ENCODE data around the gene ZNF638.

The ZNF638 gene

GRCh38 chr2:71473346-71474031, 141.9 kb downstream of the ZNF638 start:
- DNase-seq (ENCODE audit: low read depth), result no peak

- no peak for DNase-seq (ENCODE audit: low read depth)
Measured at GRCh38 chr2:71474116-71474743, 142.6 kb downstream of the ZNF638 start.

DNA sequence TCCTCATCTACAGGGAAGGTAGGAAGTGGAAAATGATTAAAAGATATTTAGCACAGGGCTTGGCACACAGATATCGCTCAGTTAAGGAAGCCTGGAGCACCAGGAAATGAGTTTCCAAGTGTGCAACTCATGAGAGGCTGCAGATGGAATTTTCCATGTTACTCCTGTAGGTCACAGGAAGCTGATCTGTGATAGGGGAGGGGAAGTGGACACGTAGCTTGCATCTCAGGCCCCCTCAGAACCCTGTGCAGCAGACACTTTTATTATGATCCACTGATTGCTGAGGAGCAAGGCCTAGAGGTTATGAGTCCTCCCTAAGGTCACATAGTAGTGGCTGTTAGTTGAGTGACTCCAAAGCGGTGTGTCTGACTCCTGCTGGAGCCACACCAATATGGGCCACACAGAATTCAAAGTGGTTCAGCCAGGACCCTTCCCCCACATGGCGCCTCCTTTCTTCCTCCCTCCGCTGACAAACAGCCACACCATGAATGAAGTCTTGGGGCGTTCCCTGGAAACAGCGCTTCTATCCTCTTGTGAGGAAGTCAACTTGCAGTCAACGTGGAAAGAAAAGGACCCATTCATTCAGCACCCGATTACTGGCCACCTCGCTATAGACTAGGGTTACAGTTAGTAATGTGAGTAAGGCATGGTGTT, 143.3 kb downstream of the ZNF638 start:
- no peak for DNase-seq (ENCODE audit: low read depth)

DNA sequence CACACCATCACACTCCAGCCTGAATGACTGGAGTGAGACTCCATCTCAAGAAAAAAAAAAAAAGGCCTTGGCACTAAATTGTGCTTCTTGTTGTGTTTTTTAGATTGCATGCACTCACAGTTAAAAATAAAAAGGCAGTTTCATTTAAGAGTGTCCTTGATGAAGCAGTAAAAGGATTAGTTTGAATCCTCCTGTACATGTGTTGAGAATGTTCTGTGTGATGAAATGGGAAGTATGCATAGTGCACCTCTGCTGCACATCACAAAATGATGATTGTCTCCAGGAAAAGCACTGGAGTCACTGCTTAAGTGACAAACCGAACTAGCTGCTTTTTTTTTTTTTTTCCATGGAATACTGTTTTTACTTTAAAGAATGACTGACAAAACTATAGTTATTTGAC, 144.9 kb downstream of the ZNF638 start:
- DNase-seq (ENCODE audit: low read depth), result no peak

DNA sequence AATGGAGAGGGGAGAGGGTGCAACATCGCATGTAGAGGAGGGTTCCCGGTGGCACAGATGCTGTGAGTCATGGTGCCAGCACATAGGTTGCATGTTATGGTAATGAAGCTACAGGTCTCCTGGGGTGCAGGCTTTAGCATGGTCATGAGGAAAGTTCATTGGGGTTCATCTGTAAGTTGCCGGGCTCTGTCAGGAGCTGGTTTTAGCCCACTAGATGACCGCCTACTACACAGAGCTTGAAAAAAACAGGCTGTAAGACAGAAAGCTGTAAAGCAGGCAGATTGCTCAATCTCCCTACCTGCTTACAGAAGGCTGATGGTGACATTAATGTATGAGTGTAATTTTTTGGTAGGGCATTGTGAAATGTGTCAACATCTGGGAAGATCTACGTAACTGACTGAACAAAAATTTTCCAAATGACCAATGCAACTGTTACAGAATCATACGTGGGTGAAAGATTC, 145.7 kb downstream of the ZNF638 start:
- no peak for DNase-seq (ENCODE audit: low read depth)

- no peak for DNase-seq (ENCODE audit: low read depth)
Measured at GRCh38 chr2:71478806-71479205, 147.2 kb downstream of the ZNF638 start.

DNA sequence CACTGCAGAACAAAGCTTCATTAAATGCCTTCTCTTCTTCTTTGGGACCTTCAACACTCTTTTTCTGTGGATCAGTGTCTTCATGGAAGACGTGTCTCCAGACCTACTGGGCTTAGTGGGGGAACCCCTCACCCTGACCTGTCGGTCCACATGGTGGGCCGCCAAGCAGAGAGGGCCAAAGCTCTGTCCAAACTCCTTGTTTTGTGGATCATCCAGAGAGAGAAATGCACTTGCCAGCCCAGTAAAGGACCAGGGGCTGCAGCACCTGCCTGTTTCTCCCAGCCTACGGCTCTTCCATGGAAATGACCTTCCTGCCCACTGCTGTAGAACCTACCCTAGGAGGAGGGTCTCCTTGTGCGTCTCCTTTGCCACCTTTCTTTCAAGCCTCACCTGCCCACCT, 147.7 kb downstream of the ZNF638 start:
- DNase-seq (ENCODE audit: low read depth), result no peak

DNA sequence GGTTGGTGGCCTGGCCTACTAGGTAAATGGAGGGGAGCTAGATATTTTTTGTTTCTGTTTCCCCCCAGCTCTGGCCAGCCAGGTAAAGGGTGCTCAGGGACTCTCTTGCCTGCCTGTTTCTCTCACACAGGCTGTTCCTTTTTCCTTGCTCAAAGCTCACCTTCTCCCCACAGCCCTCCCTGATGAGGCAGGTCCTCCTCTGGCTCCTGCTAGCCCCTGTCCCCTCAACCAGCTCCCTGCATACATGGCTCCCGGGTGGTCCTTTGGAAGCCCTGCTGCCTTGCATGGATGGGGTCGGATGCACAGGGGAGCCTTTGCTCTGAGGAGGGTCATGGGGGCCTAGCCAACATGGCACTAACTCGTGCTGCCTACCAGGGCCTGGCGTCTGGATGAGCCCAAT, 149.5 kb downstream of the ZNF638 start:
- DNase-seq (ENCODE audit: low read depth), result no peak

DNA sequence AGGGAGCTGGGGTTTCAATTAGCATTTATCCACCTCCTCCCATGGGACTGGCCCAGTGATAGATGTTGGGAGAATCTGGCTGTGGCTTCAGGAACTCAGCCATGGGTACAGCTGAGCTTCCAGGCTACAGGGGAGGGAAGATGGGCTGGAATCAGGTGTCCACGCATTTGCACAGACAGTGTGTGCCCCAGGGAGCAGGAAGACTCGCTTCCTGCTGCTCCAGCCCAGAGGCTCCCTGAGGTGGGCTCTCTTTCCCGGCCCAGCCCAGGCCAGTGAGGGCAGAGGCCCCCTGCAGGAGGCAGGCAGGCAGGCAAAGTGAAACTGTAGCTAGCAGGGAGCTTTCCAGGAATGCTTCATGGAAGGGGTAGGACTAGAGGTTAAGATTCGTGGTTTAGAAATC, 150.5 kb downstream of the ZNF638 start:
- no peak for DNase-seq (ENCODE audit: low read depth)

DNA sequence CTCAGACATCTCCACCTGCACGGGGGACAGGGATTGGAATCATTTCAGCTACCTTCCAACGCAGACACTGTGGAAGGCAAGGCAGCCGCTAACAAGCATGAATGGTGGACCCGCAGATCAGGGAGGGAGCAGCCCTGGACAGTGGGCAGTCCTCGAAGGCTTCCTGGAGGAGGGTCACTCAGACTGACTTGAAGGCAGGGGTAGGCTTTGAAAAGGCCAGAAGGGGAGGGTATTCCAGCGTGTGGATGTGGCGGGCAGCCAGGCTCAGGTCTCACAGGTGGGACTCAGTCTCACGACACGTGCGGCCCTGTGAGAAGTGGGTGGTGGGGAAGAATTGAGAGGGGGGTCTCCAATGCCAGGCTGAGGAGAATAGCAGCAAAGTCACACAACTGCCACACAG, 151.7 kb downstream of the ZNF638 start:
- no peak for DNase-seq (ENCODE audit: low read depth)

DNA sequence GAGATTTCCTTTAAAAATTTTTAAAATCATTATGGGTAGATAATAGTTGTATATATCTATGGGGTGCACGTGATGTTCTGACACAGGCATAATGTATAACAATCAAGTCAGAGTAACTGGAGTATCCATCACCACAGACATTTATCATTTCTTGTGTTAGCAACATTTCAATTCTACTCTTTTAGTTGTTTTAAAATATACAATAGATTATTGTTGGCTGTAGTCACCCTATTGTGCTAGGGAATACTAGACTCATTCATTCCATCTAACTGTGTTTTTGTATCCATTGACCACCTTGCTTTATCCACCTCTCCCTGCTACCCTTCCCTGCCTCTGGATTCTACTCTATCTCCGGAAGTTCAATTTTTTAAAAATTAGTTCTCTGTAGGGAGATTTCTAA, 152.8 kb downstream of the ZNF638 start:
- DNase-seq (ENCODE audit: low read depth), result no peak
